GM19025 (cell line): Measurements from ENCODE around the gene ARL3.
"Not testable (repeated sequence)": the region's sequence is repeated elsewhere in the genome, so short reads cannot be mapped to it uniquely, and the experiment has no call there.

ENCODE experiments used
- ATAC-seq: cut with Tn5 transposase; IDR thresholded peaks from one replicate; pipeline ENCODE4 v1.9.1; 2021; ENCODE audit warnings: mild to moderate bottlenecking, low read depth, moderate library complexity; ENCODE audit not compliant: unreplicated experiment

The ARL3 gene

DNA sequence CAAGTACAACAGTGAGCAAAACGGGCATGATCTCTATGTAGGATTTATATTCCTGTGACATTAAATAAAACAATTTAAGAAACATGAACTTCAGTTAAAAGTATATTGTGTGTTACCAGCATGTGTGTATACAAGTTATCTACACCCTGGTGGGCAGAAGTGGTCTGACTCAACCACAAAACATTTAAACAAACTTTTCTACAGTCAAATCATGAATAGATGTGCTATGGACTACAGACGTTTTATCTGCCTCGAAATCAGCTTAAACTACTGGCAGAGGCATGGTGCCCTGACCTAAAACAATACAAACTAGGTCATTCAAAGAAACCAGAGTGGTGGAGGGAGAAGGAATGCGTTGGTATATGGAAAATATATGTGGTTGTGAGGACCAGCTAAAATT lies 3.6 kb downstream of the ARL3 start:
- no peak for ATAC-seq

DNA sequence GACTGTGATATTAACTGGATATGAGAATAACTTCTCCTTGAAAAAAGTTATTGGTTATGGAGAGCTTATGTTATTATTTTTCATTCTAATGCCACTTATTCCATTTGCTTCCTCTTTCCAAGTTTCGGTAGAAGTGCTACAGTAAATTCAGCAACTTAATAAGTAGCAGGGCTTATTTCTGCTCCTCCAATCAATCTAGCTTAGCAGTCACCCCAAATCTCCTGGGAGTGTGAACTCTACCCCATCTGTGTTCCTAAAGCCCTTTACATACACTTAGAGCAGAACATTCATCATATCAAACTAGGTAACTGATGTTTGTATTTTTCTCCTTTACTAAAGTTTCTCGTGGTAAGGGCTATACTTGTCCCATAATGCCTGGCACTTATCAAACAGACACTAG lies 8.7 kb downstream of the ARL3 start:
- ATAC-seq: no peak

- ATAC-seq: no peak
Measured at GRCh38 chr10:102704915-102705314, 9.3 kb downstream of the ARL3 start.

DNA sequence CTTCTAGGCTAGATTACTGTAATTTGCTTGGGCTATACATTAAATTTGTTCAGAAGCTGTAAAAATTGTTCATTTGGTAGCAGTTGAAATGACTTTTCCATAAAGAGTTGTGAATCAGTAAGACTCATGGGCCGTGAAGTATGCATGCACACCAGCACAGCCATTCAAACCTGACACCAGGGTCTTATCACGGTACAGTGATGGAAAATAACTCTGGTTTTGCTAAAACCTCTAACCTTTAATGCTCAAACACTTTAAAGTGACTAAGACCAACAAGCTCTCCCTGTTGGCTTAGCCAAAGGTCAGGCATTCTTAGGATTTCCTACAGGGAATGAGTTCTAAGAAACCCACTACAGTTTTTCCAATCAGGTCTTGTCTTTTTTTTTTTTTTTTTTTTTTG lies 11.5 kb downstream of the ARL3 start:
- no peak for ATAC-seq

DNA sequence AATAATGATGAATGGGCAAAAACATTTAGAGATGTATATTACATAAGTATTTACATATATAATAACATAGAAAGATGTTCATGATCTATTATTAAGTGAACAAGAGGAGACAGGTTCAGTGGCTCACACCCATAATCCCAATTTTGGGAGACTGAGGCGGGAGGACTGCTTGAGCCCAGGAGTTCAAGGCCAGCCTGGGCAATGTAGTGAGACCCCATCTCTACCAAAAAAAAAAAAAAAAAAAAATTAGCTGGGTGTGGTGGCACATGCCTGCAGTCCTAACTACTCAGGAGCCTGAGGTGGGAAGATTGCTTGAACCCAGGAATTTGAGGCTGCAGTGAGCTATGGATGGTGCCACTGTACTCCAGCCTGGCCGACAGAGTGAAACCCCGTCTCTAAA lies 12.4 kb downstream of the ARL3 start:
- no peak for ATAC-seq

- no peak for ATAC-seq
Measured at GRCh38 chr10:102701272-102701671, 12.9 kb downstream of the ARL3 start.

GRCh38 chr10:102698894-102699293 lies 15.3 kb downstream of the ARL3 start:
- no peak for ATAC-seq

DNA sequence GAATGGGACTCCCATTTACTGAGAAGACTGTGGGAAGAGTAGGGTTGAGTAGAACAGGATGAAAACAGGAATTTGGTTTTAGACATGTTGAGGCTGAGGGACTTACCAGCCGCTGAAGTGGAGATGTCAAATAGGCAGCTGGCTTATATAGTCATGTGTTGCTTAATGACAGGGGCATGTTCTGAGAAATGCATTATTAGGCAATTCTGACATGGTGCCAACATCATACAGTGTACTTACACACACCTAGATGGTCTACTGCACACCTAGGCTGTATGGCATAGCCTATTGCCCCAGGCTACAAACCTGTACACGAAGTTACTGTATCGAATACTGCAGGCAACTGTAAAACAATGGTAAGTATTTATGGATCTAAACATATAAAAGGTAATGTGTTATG lies 17.5 kb downstream of the ARL3 start:
- no peak for ATAC-seq

- not testable (repeated sequence) for ATAC-seq
Measured at GRCh38 chr10:102695401-102695800, 18.8 kb downstream of the ARL3 start.

- no peak for ATAC-seq
Measured at GRCh38 chr10:102691285-102692066, 22.7 kb downstream of the ARL3 start.

DNA sequence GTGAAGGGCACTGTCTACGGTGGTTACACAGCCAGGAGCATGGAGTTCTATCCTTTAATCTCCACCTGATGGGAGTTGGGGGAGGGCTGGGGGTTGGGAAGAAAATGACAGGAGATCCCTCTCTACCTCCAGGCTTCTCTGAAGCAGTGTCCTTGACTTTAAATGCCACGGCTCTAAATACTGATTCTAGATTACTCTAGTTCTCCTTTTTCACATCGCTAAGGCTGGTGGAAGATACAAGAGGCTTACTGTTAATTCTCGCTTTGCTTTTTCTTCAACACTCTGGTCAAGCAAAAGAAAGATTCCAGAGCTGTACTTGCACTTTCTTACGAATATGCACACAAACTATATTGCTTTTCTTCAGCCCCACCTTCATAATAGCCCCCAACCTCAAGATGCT lies 30.5 kb downstream of the ARL3 start:
- ATAC-seq: no peak

DNA sequence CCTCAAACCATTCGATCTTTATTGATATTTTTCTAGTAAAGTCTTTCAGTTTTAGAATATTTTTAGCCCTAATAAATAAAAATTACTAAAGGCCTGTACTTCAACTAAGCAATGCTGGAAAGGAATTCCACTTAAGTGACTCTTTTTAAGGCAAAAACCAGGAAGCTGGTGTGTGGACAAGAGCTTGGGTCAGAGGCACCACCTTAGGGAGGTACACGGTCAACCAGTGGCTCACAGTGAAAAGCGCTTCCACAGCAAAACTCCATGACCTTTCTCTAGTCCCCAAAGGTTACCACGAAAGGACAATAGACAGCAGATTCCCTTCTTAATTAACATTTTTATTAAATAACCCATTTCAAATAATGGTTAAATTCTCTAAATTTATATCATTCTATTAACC lies 31.2 kb downstream of the ARL3 start:
- no peak for ATAC-seq

- ATAC-seq: no peak
Measured at GRCh38 chr10:102682416-102682815, 31.8 kb downstream of the ARL3 start.

DNA sequence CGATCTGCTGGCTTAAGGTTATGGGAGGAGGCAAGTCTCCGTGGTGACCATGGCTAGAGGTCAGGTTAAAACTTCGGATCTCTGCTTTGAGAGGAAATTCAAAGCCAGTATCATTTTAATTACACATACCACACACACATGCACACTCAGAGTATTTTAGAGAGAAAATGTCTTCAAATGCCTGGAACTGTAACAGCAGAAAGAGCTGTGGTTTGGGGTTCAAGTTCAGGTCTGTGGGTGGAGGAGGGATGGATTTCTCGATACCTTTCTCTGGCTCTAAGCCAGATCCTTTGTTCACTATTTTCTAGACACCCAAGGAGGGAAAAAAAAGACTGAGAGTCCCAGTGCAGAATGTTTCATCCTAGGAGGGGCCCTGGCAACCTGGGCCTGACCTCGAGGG lies 32.5 kb downstream of the ARL3 start:
- ATAC-seq: no peak

GRCh38 chr10:102679596-102679995 lies 34.6 kb downstream of the ARL3 start:
- no peak for ATAC-seq

DNA sequence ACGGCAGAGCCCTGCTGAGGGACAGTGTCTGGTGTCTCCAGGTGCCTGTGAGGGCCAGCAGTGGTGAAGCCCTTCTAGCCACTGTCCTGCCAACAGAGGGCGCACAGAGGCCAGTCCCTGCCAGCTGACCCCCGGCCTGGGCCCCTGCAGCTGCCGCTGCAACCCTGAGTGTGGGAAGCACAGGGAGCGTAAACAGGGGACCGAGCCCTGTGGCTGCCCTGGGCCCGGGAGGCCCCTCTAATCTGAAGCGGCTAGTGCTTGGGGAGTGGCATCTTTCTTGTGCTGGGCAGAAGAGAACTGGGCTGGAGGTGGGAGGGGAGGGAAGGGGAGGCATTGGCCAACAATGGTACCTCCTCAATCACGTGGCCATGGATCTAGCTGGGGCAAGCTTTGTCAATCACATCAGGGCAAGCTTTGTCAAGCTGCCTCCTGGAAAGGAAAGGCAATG lies 35.3 kb downstream of the ARL3 start:
- ATAC-seq: no peak

GRCh38 chr10:102678068-102678400 lies 36.2 kb downstream of the ARL3 start:
- no peak for ATAC-seq

DNA sequence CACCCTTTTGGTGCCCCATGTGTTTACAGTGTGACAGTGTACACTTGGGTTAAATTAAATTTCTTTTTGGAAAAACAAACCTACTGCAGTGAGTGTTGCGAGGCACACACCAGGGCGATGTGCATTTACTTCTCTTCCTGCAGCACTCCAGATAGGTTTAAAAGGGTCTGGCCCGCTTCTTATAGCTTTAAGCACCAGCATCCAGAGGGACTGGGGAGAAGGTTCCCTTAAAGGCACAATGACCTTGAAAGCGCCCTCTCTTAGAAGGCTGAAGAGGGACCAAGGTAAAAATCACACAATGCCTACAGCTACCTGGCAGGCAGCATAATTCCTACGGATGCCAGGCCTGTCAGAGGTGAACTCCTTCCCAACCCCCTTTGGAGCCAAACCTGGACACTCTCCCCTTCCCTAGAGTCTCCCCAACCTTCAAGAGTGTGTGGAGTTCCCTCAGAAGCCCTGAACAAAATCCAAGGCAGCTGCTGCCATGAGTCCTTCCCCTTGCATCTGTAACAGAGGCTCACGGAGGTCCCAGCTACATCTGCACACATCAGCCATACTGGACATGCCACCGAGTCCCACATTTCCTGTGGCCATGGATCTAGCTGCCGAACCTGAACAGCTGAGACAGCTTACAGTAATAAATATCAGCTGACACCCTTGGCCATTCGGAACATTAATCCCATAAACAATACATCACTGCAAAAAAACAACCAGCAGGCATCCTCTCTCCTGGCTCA lies 36.7 kb downstream of the ARL3 start:
- ATAC-seq: no peak

GRCh38 chr10:102676534-102677315 lies 37.5 kb downstream of the ARL3 start:
- ATAC-seq: no peak

DNA sequence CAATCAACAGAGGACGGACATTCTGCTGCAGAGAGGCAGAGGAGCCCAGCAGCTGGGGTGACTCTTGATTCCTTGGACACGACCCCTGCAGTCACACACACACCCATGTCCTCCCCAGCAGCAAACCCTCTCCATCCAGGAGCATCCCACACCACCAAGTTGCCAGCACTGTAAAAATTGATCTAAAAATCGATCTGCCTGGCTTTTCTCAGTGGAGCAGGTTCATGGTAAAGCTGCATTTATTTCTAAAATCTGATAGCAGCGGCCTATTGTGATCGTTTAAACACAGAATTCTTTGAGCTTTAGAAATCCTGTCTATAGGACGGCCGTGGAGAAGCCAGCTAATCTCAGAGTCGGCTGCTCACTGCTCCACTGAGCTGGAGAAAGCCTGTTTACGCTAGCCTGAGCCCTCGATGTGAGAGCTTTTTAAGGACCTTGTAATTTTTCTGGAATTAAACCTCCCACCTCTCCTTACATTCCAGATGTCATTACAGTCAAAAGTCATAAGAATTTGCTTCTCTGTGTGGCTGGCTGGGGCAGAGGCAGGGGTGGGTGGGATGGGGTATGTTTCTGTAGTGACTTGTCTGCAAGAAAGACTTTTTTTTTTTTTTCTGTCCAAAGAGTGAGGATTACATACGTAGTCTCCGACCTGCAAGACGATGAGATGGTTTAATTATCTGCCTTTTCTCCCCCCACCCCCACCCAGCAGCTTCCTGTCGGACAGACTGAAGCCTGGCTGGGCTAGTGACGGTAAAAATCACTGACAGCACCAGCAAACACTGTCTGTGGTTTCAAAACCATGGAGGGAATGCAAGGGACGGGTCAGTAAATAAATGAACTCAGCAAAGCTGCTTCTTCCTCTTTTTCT lies 38.3 kb downstream of the ARL3 start:
- ATAC-seq: no peak
